Subcutaneous adipose tissue (tissue), 4 donors: ENCODE data around the gene AGRN. TPM values are rescaled to one million over a fixed set of nuclear protein-coding genes. Genes with fewer than 3 reads are reported as not detected.

ENCODE experiments used
- CTCF ChIP-seq: fragments of 450-650 bp; IDR thresholded peaks from one replicate; pipeline ENCODE4 v1.5.1; 2016; ENCODE audit warnings: low read depth, mild to moderate bottlenecking, control low read depth, antibody characterized with exemption, moderate library complexity
- total RNA-seq, 4 donors: library from RNA; depleted of rRNA; stranded (reverse); fragments of >200 nt; gene quantifications; one replicate each; pipeline ENCODE4 v1.1.0, GENCODE V29; 2016

The AGRN gene
- total RNA-seq, 4 donors from 2014 or later, result 3.8 to 13.2 (median 10.5) TPM

DNA sequence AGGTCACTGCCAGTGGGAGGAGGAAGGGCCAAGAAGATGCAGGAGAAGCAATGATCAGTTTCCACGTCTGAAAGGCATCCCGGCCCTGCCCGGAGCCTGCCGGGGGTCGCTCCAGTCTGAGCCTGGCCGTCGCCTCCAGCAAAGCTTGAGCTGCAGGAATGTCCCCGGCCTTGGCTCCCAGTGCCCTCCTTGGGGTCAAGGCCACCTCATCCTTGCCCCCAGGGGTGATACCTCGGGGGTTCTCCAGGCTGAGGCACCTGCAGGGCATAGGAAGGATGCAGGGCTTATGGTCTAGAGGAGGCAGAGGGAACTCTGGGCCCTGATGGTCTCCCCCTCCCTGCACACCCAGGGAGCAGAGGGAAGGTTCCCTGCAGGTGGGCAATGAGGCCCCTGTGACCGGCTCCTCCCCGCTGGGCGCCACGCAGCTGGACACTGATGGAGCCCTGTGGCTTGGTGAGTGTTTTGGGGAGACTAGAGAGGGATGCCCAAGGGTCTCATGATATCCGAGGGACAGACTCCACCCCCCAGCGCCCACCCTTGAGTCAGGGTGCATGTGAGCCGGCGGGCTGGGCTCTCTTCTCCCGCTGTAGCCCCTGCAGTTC lies 34.3 kb downstream of the AGRN start:
- no peak for TF ChIP-seq CTCF

- no peak for TF ChIP-seq CTCF
Measured at GRCh38 chr1:1054971-1055370, 35.1 kb downstream of the AGRN start.

DNA sequence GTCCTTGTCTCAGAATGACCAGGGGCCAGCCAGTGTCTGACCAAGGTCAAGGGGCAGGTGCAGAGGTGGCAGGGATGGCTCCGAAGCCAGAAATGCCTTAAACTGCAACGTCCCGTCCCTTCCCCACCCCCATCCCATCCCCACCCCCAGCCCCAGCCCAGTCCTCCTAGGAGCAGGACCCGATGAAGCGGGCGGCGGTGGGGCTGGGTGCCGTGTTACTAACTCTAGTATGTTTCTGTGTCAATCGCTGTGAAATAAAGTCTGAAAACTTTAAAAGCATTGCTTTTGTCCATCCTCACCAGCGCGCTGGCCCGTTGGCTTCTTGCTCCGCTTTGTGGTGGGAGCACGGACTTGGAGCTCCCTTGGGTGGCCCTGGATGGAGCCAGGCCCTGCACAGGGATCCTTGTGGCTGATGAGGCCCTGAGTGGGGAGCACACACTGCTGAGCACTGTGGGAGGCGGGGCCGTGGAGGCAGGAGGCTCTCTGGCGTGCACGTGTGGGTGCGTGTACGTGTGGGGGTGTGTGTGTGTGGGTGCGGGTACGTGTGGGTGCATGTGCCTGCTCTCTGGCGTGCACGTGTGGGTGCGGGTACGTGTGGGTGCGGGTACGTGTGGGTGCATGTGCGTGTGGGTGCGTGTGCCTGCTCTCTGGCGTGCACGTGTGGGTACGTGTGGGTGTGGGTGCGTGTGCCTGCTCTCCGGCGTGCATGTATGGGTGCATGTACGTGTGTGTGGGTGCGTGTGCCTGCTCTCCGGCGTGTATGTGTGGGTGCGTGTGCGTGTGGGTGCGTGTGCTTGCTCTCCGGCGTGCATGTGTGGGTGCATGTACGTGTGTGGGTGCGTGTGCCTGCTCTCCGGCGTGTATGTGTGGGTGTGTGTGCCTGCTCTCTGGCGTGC lies 36.2 kb downstream of the AGRN start:
- no peak for TF ChIP-seq CTCF

- TF ChIP-seq CTCF, result no peak
Measured at GRCh38 chr1:1058088-1058905, 38.4 kb downstream of the AGRN start.

DNA sequence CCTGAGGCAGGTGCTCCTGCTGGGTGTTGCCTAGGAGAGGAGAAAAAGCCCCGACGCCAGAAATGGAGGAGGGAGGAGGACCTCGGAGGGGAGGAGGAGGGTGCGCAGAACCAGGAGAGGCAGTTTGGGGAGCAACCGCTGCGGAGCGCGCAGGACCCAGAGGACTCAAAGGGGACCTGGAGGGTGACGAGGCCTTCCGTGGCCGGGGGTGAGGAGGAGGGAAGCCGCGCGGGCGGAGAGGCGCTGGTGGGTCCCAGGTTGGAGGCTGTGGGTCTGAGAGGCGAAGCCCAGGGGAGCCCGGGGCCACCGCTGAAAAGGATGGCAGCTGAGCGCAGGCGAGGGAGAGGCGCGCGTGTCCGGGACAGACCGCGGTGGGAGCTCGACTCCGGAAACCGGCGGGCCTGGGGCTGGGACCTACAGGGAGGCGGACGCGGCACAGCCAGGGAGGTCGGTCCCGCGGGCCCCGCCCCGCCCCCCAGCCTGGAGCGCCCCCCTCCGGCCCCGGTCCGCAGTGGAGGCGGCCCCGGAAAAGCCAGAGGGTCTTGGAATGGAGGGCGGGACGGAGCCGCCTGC lies 39.1 kb downstream of the AGRN start:
- no peak for TF ChIP-seq CTCF

- no peak for TF ChIP-seq CTCF
Measured at GRCh38 chr1:1059494-1060280, 39.8 kb downstream of the AGRN start.
